ENCODE measurements around the gene AGPAT2. TPM values are rescaled to one million over a fixed set of nuclear protein-coding genes. Genes with fewer than 3 reads are reported as not detected.

The AGPAT2 gene
- total and polyA plus RNA-seq, 2 of the 4 experiments (the other 2 are of a cell fraction) = 16.1 to 39.5 TPM

- H2AK9ac ChIP-seq (replicated peaks; ENCODE audit: low read depth, low read length, poor library complexity) = no peak overlapping the region
- no peak overlapping the region for H3K23ac ChIP-seq (ENCODE audit: low read depth, low read length)
- no peak overlapping the region for H2BK20ac ChIP-seq (ENCODE audit: low read depth, low read length)
- H3K9me1 ChIP-seq (ENCODE audit: insufficient read depth, low read length) = no peaks in the 10 kb centered on the region
- no peak overlapping the region for H2AFZ ChIP-seq (replicated peaks; ENCODE audit: low read length, poor library complexity)
- no peak overlapping the region for H4K8ac ChIP-seq (ENCODE audit: low read depth in 2 of 2, low read length in 2 of 2)
- no peak overlapping the region for H3K18ac ChIP-seq (ENCODE audit: low read depth, low read length)
- no peak overlapping the region for H3K56ac ChIP-seq (ENCODE audit: extremely low read depth, insufficient read depth, low read length)
- CTCF ChIA-PET = no interaction called here
- H3K4me1 ChIP-seq (ENCODE audit: control insufficient read depth, insufficient read depth, low read length) = peaks cover 4% of the 10 kb centered on the region
- H3K79me1 ChIP-seq (ENCODE audit: low read depth in 1 of 2, low read length in 2 of 2) = peaks cover 18 to 42% of the 10 kb centered on the region in 2 experiments
- BruUV-seq (replicated peaks) = no TSS peak
- DNase-seq (no peak), ATAC-seq (ENCODE audit: low read depth) (no peak)
- H3K27ac ChIP-seq (ENCODE audit: insufficient read depth, low read length) = no peak overlapping the region
- no peak overlapping the region for H3K14ac ChIP-seq (replicated peaks; ENCODE audit: low read depth, low read length)
- POLR2A ChIA-PET (ENCODE audit: unreplicated experiment) = no interaction called here
- TF ChIP-seq POLR2A (IDR thresholded peaks at IDR 0.05; ENCODE audit: low read depth, low read length) (no peak), RFX5 (IDR thresholded peaks at IDR 0.05; ENCODE audit: low read depth, low read length) (no peak), SMC3 (IDR thresholded peaks at IDR 0.05; ENCODE audit: low read depth, low read length) (no peak), NFE2L2 (IDR thresholded peaks at IDR 0.05; ENCODE audit: low read depth, low read length) (no peak), RAD21 (IDR thresholded peaks at IDR 0.05; ENCODE audit: low read length) (no peak), RCOR1 (IDR thresholded peaks at IDR 0.05; ENCODE audit: insufficient replicate concordance, low read length) (no peak), FOS (IDR thresholded peaks at IDR 0.05; ENCODE audit: low read depth, low read length) (no peak), MAZ (IDR thresholded peaks at IDR 0.05; ENCODE audit: borderline replicate concordance, low read depth, low read length) (no peak), MXI1 (IDR thresholded peaks at IDR 0.05; ENCODE audit: borderline replicate concordance, low read depth, low read length) (no peak)
- H3K4ac ChIP-seq (ENCODE audit: low read depth, low read length) = no peak overlapping the region
- H3K27me3 ChIP-seq (ENCODE audit: control insufficient read depth, insufficient read depth, low read length) = no peaks in the 10 kb centered on the region; the same call in 1 of the 2 replicates
- no peak overlapping the region for H2BK5ac ChIP-seq (ENCODE audit: low read depth, low read length, poor library complexity, severe bottlenecking)
- dilution Hi-C loops (cut with HindIII; ENCODE audit: low sequenced_read_pairs, unreplicated experiment) (no loop called here), in situ Hi-C loops (cut with MboI; ENCODE audit: low sequenced_read_pairs) (no loop called here), intact Hi-C loops (cut with micrococcal nuclease) (no loop called here)
- no peak overlapping the region for H2BK120ac ChIP-seq (ENCODE audit: low read depth, low read length)
- no peaks in the 10 kb centered on the region for H3K9me3 ChIP-seq (ENCODE audit: control insufficient read depth, insufficient read depth, low read length)
- no peak overlapping the region for H3K4me2 ChIP-seq (ENCODE audit: low read depth, low read length)
- H3K9ac ChIP-seq (ENCODE audit: low read depth, low read length) = no peak overlapping the region
- no peak overlapping the region for H3K4me3 ChIP-seq (ENCODE audit: insufficient read depth, low read depth, low read length)
- no peak overlapping the region for H4K91ac ChIP-seq (ENCODE audit: insufficient read depth, low read depth, low read length)
- H4K5ac ChIP-seq (ENCODE audit: low read depth, low read length) = no peak overlapping the region
- 100% methylated on average over 4 of the region's 7 CpGs; no CpG with 5 or more reads in 1 of the 2 experiments for WGBS, 2 experiments (ENCODE audit: extremely low coverage in 2 of 2, insufficient read length in 1 of 2)
- H4K20me1 ChIP-seq (ENCODE audit: insufficient read depth, low read length) = peaks cover 16% of the 10 kb centered on the region; the same call in 1 of the 2 replicates
- H2BK15ac ChIP-seq (ENCODE audit: low read depth, low read length) = no peak overlapping the region
- no peaks in the 10 kb centered on the region for H3K36me3 ChIP-seq (ENCODE audit: control insufficient read depth, insufficient read depth, low read length)
- H2AK5ac ChIP-seq (ENCODE audit: low read depth, low read length) = no peak overlapping the region
These were observed 2.0 kb downstream of the AGPAT2 start for GRCh38 chr9:136685216-136685615.

Data from IMR-90 (cell line).